GM19455 (cell line): ENCODE results near the gene RAPGEF4.

Experiments used
- ATAC-seq: cut with Tn5 transposase; IDR thresholded peaks from one replicate; pipeline ENCODE4 v1.9.1; 2021; ENCODE audit not compliant: unreplicated experiment

RAPGEF4 gene

GRCh38 chr2:172856606-172857005 lies 121.0 kb downstream of the RAPGEF4 start:
- no peak for ATAC-seq

GRCh38 chr2:172858473-172858745 lies 122.8 kb downstream of the RAPGEF4 start:
- ATAC-seq, result no peak

- no peak for ATAC-seq
Measured at GRCh38 chr2:172859581-172860335, 124.1 kb downstream of the RAPGEF4 start.

- no peak for ATAC-seq
Measured at GRCh38 chr2:172860336-172860707, 124.7 kb downstream of the RAPGEF4 start.

- ATAC-seq, result no peak
Measured at GRCh38 chr2:172861098-172861497, 125.5 kb downstream of the RAPGEF4 start.

- ATAC-seq, result no peak
Measured at GRCh38 chr2:172861656-172862476, 126.2 kb downstream of the RAPGEF4 start.

GRCh38 chr2:172863341-172863740 lies 127.7 kb downstream of the RAPGEF4 start:
- ATAC-seq, result no peak

- ATAC-seq, result no peak
Measured at GRCh38 chr2:172864182-172864581, 128.5 kb downstream of the RAPGEF4 start.

- no peak for ATAC-seq
Measured at GRCh38 chr2:172865422-172865821, 129.8 kb downstream of the RAPGEF4 start.

- ATAC-seq, result no peak
Measured at GRCh38 chr2:172869861-172870260, 134.2 kb downstream of the RAPGEF4 start.

GRCh38 chr2:172870396-172870795 lies 134.8 kb downstream of the RAPGEF4 start:
- no peak for ATAC-seq

- no peak for ATAC-seq
Measured at GRCh38 chr2:172877826-172878225, 142.2 kb downstream of the RAPGEF4 start.

GRCh38 chr2:172878260-172878659 lies 142.6 kb downstream of the RAPGEF4 start:
- ATAC-seq, result no peak

- ATAC-seq, result no peak
Measured at GRCh38 chr2:172884336-172884735, 148.7 kb downstream of the RAPGEF4 start.

- no peak for ATAC-seq
Measured at GRCh38 chr2:172885996-172886395, 150.4 kb downstream of the RAPGEF4 start.

GRCh38 chr2:172887280-172887679 lies 151.6 kb downstream of the RAPGEF4 start:
- no peak for ATAC-seq

- no peak for ATAC-seq
Measured at GRCh38 chr2:172888714-172889669, 153.3 kb downstream of the RAPGEF4 start.

GRCh38 chr2:172889768-172890430 lies 154.3 kb downstream of the RAPGEF4 start:
- no peak for ATAC-seq

- ATAC-seq, result no peak
Measured at GRCh38 chr2:172893111-172893510, 157.5 kb downstream of the RAPGEF4 start.

GRCh38 chr2:172893671-172894070 lies 158.0 kb downstream of the RAPGEF4 start:
- no peak for ATAC-seq
